Kidney glomerular epithelial cell (primary cell): ENCODE measurements around the gene TENT5C.
A peak's percentile ranks its signal among the peaks of the same experiment; 100 is the strongest.

Experiments
- DNase-seq: peaks from one replicate; lab custom pipeline; 2025; lab: John Stamatoyannopoulos, UW

The TENT5C gene

DNA sequence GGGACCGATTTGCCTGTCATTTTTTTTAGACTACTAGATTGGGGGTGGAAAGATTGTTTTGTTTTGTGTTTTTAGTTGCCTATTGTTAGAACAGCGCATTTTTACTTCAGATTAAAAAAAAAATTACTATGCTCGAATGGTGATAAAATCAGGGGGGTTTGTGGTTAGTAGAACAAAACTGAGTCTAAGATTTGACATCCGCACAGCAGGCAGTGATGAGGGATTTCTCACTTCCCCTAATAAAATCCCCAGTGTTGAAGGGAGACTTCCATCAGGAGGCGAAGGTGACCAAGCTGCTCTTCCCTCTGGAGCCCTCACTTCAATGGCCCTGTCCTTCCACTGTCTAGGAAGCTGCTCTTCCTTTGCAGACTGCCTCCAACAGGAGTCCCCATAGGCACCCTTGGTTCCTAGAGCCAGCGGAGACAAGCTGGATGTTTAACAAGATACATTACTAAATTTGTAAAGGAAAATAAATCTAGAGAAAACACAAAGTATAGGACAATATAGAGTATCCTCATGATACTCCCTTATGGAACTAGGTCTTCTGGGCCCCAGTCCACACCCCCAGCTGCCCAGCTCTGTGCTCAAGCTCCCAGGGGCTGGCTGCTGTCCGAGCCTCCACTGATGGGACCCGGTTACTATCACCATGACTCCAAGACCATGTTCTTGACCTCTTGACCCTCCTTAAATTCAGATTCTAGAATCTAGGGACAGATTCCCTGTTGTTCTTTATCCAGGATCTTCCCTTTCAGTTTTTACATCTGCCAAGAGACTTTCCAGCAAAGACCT is 31.0 kb downstream of the TENT5C start:
- no peak for DNase-seq

DNA sequence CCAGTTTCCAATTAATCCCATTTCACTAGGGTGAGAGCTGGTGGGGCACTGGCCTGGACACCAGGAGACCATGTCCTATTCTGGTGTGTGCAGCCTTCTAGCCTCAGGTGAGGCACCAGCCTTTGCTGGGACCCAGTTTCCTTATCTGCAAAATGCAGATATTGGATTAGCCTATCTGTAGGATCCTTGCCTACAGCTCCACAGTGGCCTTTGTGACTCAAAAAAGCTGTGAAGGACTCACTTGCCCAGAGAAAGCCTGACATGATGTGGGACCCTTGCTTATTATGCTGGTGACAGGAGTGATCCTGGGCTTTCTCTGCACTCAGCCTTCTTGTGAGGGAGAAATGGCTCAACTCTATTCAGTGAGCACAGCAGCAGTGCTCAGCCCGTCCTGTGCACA is 32.3 kb downstream of the TENT5C start:
- no peak for DNase-seq

- DNase-seq, result no peak
Observed at GRCh38 chr1:117638759-117639158, 32.9 kb downstream of the TENT5C start.

GRCh38 chr1:117639741-117640140 is 33.9 kb downstream of the TENT5C start:
- DNase-seq, result no peak

DNA sequence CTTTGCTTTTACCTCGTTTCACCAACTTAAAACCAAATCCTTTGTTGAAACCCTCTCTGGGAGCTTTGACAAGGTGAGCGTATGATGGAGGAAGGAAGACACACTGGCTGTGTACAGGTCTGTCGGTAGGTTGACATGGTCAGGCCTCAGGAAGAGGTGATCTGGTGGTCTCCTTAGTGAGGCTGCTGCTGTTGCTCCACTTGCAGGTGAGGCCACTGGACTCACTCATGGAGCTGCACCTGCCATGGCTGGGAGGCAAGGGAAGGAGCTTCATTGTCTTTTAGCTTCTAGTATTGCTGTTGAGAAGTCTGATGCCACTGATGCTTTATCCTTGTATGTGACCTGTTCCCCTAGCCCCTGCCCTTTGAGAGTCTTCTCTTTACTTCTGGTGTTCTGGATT is 35.7 kb downstream of the TENT5C start:
- no peak for DNase-seq

DNA sequence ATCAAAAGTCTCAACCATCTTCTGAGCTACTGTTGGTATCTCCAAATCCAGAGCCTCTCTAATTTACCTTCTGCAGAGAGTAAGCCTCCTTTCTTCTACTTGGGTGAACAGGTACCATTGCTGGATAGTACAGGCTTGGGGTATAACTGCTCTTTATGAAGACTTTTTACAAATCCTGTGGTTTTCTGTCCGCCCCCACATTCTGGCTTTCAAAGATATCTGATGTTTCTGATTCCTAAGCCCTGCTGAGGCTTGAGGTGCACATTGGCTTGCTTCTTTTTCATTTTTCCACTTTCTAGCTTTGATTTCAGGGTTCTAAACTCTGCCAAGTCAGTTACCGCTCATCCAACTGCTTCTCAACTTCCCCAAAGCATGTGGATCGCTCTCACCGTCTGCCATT is 37.1 kb downstream of the TENT5C start:
- DNase-seq, result no peak

GRCh38 chr1:117643601-117644000 is 37.8 kb downstream of the TENT5C start:
- no peak for DNase-seq

DNA sequence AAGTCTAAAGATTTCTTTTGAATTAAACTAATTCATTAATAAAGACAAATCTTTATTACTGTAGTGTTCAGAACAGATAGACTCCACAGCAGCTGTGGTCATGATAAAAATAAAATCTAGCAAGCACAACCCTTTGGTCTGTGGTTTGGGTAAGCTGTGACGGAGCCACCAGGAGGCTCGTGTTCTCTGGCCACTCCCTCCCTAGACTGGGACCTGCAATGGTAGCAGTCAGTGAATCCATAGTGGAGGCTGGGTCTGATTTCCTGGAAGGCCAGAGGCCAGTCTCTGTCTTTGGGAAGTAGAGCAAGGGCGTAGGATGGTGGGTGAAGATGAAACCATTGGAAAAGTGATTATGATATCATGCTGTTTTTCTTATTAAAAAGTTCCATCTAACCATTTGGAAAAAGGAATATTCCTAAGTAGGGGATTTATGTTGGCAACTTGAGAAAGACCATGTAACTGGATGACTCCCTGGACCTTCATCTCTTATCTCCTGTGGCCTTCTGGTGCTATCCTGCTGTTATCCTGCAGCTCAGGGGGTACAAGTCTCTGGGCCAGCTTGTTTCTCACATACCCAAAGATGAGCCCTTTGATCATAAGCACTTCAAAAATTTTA is 39.0 kb downstream of the TENT5C start:
- no peak for DNase-seq

GRCh38 chr1:117645343-117645742 is 39.5 kb downstream of the TENT5C start:
- no peak for DNase-seq

DNA sequence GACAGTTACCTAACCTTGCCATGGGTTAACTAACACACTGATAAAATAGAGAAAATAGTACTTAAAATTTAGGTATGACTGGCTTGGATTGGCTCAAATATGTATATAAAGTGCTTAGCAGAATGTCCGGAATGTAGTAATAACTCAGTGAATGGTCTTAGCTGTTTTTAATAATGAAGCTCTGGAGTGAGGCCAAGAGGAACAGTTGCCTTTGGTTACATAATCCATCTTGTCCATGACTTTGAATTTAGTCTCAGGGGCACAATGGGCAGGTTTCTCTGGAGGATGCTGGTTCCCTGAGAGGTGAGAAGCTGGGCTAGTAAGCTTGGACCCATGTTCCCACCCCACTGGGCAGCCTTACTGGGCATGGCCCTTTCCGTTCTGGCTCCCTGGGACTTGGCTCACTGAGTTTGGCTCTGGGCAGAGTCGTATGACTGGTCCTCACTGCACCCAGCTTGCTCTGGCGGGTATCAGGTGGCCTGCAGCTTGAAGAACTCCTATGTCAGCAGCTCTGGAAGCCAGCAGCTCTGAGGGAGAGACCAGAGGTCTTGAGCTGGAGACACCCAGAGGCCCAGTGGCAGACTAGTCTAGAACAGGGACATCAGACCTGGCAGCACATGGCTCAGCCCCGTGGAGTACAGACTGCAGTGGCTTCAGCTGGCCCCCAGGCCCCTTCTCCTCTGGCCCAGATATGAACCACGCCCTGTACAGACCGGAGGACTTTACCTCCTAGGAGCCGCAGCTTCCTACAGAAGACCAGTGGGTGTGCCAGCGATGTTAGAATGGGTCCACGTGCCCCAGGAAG is 40.4 kb downstream of the TENT5C start:
- no peak for DNase-seq

DNA sequence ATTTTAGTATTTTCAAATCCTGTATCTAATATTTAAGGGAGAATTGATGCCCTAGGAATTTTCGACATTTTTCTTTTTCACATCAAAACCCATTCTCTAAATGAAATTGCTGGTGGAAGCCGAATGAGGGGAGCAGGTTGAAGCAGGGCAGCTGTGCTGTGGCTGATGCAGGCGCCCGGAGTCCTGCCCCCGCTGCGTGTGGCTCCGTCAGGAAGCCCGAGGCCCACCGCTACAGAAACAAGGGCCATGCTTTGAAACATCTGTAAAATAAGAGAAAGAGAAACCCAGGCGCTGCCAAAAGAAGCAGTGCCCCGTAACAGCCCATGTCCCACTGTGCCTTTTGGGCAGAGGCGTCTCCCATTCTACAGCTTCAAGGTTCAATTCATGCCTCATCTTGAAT is 41.1 kb downstream of the TENT5C start:
- no peak for DNase-seq

GRCh38 chr1:117648015-117648414 is 42.2 kb downstream of the TENT5C start:
- no peak for DNase-seq

DNA sequence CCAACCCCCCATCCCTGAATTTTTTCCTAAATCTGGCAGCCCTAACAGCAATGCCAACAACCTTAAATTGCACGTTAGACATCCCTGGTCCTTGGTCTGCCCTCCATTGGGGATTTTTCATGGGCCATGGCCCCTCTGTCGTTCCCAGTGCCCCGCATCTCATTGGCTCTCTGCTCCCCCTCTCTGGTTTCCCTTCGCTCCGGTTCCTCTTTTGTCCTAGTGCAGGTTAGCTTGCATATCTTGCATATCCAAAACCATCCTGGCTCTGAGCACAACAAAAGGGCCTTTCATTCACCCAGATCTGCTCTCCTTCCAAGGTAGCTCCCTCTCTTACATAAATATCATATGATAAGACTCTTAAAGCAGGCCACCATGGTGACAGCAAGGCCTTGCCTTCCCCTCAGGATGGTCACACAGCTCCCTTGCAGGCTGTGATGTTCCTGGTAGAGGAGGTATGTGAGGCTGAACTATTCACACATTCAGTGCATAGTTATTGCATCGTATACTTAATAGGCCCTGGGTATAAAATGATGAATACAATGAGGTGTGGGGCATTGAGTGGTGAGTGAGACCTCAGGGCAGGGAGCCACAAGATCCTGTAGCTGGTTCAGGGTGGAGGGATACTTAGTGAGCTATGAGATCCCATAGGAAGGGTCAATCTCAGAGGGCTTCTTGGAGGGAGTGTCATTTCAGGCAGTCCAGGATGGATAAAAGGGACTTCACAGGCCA is 45.2 kb downstream of the TENT5C start:
- no peak for DNase-seq

DNA sequence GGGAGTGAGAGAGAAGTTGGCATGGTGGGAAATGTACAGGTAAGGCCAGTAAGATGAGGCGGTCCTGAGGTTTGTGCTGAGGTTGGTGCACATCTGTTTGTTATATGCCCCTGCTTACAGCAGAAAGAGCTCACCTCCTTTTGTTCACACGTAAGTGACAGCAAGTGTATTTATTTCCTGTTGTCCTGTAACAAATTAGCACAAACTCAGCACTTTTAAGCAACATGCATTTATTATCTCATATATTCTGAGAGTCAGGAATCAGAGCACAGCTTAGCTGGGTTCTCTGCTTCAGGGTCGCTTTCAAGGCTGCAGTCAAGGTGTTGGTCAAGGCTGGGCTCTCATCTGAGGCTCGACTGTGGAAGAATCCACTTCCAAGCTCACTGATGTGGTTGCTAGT is 45.8 kb downstream of the TENT5C start:
- no peak for DNase-seq

DNA sequence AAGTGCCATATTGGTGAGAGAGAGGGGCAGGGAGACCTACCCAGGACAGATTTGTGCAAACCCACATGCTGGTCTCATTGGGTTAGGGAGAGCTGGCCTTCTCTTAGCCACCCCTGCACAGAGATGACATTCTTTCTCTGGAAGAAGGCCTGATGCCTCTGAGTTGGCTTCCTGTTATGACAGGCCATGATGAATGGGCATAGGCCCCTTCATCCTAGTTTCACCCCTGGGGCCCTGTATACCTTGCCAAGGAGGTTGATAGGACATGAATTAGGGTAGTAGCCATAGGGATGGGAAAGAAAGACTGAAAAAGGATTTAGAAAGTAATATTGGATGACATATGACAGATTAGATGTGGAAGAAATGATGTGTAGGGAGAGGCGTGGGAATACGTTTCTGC is 46.6 kb downstream of the TENT5C start:
- no peak for DNase-seq

GRCh38 chr1:117653195-117653594 is 47.3 kb downstream of the TENT5C start:
- no peak for DNase-seq

DNA sequence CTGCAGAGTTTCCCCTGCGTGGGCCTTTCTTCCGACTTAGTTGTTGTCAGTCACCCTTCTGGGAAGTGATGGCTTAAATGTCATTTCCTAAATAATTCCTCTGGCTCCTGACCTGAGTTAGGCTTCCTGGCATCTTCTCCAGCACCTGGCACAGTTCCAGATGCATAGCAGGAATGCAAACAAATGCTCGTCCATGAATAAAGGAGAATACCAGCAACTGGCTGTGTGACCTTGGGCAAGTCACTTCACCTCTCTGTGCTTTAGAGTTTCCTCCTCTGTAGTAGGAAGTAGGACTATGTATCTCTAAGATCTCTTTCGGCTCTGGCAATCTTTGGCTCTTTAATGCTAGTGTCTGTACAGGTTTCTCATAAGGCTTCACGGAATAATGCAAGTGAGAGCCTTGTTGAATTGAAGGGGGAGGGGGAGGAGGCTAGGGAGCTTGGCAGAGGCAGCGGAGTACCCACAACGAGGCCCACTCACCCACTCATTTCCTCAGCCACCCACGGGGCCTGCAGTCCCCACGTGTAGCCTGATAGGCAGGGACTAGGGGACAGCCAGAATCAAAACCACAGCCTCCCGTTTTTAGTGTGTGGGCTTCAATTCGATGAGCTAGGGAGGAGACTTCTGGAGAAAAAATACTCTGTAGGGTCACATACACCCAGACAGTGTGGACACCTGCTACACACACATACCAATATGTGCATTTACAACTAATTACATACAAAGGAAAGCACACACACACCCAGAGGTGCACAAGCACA is 48.1 kb downstream of the TENT5C start:
- DNase-seq, result no peak

GRCh38 chr1:117654493-117655219 is 48.8 kb downstream of the TENT5C start:
- DNase-seq, result no peak

DNA sequence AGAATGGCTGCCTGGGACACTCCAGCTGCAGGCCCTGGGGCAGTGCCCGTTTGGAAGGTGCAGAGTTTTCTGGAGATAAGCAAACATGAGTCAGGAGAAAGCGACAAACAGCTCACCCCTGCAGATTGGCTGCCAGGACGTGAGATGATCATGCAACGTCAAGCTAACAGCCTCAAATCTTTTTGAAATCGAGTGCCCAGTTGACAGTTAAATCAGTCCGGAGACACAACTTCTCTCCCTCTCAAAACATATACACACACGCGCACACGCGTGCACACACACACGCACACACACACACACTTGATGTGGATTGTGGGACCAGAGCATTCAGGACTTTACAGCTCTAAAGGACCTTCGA is 49.4 kb downstream of the TENT5C start:
- DNase-seq, result no peak

- no peak for DNase-seq
Observed at GRCh38 chr1:117656202-117656641, 50.4 kb downstream of the TENT5C start.

DNA sequence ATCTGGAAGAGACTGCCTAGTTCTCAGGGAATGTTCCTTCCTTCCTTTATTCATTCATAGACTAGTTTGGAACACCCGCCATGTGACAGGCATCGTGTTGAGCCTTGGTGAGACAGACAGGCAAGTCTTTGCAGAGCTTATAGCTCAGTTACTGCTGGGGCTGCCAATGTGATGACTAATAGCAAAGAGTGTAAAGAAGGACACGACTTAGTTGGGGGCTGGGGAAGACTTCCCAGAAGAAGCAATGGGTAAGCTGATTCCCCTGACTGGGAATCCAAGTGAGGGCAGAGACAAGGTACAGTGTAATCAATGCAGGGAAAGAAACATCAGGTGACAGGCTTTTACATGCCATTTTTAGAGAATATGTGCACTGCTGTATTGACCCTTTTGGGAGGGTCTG is 51.2 kb downstream of the TENT5C start:
- peak; percentile 2 for DNase-seq
